ENCODE measurements around the gene ZAP70.

Gene ZAP70

DNA sequence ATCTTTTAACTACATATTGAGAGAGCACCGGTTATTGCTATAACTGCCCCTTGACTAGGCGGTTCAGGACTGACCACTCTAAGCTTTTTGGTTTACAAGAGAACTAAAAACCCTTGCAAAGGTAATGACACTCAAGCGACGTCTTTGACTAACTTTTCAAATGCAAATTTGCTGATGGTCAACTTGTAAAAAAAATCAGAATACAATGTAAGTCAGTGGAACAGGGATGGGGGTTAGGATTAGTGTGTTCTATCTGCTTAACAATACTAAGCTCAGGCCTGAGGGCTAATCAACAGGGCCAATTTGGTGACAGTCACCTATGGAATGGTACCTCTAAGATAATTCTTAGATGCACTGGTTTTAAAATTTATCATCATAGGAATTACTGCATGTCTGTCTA, 57.1 kb downstream of the ZAP70 start:
- no peaks in the 10 kb centered on the region for H3K9me3 ChIP-seq (ENCODE audit: control insufficient read depth, insufficient read depth, low read length)
- peaks cover 20% of the 10 kb centered on the region for H3K36me3 ChIP-seq (ENCODE audit: control insufficient read depth, insufficient read depth, low read length)

DNA sequence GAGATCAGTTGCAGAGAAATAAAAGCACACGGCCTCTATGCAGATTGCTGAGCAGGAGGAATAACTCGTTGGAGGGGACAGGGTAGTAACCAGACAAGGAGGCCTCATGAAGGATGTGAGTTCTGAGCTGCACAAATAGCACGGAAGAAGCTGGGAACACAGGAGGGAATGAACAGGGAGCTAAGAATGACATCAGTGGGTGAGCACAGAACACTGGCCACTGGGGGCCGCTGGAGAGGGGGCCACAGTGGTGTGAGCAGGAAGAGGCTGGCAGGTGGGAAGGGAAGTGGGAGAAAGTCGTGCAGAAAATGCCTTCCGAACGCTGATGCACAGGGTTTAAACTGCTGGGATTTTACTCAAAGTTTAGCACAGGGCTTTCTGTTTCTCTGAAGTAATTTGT, 61.0 kb downstream of the ZAP70 start:
- Histone ChIP-seq H3K4me1 (ENCODE audit: control insufficient read depth, insufficient read depth, low read length) (peaks cover 22% of the 10 kb centered on the region), H3K27me3 (ENCODE audit: control insufficient read depth, insufficient read depth, low read length) (0 out of 2 replicates have a peak, but pooled peaks cover 6% of the 10 kb centered on the region), H3K9ac (ENCODE audit: low read depth, low read length) (no peak overlapping the region), H3K9me3 (ENCODE audit: control insufficient read depth, insufficient read depth, low read length) (no peaks in the 10 kb centered on the region), H3K27ac (ENCODE audit: low read depth, low read length) (no peak overlapping the region), H3K36me3 (ENCODE audit: control insufficient read depth, insufficient read depth, low read length) (peaks cover 14% of the 10 kb centered on the region; the same call in 1 of the 2 replicates), H3K4me3 (ENCODE audit: low read depth, low read length) (no peak overlapping the region)

More for the DNA sequence above, 57.1 kb downstream of the ZAP70 start:
- H3K9ac ChIP-seq (ENCODE audit: low read depth, low read length), result no peak overlapping the region
- H3K27me3 ChIP-seq (ENCODE audit: control insufficient read depth, insufficient read depth, low read length), result 0 out of 2 replicates have a peak, but pooled peaks cover 6% of the 10 kb centered on the region
- no peak overlapping the region for H3K27ac ChIP-seq (ENCODE audit: low read depth, low read length)
- H3K4me1 ChIP-seq (ENCODE audit: control insufficient read depth, insufficient read depth, low read length), result peaks cover 22% of the 10 kb centered on the region
- H3K4me3 ChIP-seq (ENCODE audit: low read depth, low read length), result peak overlapping the region; percentile 22; the same call in 1 of the 2 replicates

DNA sequence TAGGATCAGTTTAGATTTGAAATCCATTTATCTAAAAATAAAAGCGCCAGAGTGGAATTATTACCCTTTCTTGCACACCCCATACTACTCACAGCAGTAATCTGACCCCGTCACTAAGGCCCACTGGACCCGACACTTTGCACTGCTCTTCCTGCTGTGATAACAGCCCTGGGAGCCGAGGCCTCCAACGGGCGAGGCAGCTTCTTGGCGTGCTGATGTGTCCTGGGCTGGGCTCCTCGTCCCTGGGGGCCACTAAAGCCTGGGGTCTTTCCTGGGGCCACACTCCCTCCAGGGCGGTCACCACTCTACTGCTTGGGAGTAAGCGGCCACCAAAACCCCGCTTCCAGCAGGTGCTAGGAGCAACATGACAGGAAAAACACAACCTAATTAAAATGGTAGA, 61.7 kb downstream of the ZAP70 start:
- H3K27ac ChIP-seq (ENCODE audit: low read depth, low read length), result no peak overlapping the region
- no peak overlapping the region for H3K9ac ChIP-seq (ENCODE audit: low read depth, low read length)
- no peaks in the 10 kb centered on the region for H3K27me3 ChIP-seq (ENCODE audit: control insufficient read depth, insufficient read depth, low read length)
- no peak overlapping the region for H3K4me3 ChIP-seq (ENCODE audit: low read depth, low read length)
- peaks cover 14% of the 10 kb centered on the region; the same call in 1 of the 2 replicates for H3K36me3 ChIP-seq (ENCODE audit: control insufficient read depth, insufficient read depth, low read length)
- H3K4me1 ChIP-seq (ENCODE audit: control insufficient read depth, insufficient read depth, low read length), result peaks cover 16% of the 10 kb centered on the region
- no peaks in the 10 kb centered on the region for H3K9me3 ChIP-seq (ENCODE audit: control insufficient read depth, insufficient read depth, low read length)

DNA sequence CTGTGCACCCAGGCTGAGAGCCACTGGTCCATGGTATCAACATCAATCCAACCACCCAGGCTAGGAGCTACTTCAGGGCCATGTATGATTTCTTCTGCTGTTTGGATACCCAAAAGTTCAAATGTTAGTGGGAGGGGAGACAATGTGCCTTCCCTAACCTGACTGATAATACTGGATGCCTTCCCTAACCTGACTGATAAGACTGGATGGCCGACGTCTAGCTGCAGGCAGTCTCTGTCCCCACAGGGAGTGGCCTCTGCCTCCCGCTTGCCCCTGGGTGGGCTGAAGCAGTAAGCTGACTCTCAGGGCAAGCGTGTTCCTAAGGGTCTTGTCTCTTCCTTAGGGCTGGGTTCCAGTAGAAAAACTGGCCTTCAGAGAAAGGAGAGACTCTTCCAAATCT, 65.8 kb downstream of the ZAP70 start:
- Histone ChIP-seq H3K4me1 (ENCODE audit: control insufficient read depth, insufficient read depth, low read length) (0 out of 2 replicates have a peak, but pooled peaks cover 3% of the 10 kb centered on the region), H3K27ac (ENCODE audit: low read depth, low read length) (no peak overlapping the region), H3K9ac (ENCODE audit: low read depth, low read length) (no peak overlapping the region), H3K36me3 (ENCODE audit: control insufficient read depth, insufficient read depth, low read length) (peaks cover 12% of the 10 kb centered on the region; the same call in 1 of the 2 replicates), H3K9me3 (ENCODE audit: control insufficient read depth, insufficient read depth, low read length) (no peaks in the 10 kb centered on the region), H3K27me3 (ENCODE audit: control insufficient read depth, insufficient read depth, low read length) (no peaks in the 10 kb centered on the region), H3K4me3 (ENCODE audit: low read depth, low read length) (no peak overlapping the region)

DNA sequence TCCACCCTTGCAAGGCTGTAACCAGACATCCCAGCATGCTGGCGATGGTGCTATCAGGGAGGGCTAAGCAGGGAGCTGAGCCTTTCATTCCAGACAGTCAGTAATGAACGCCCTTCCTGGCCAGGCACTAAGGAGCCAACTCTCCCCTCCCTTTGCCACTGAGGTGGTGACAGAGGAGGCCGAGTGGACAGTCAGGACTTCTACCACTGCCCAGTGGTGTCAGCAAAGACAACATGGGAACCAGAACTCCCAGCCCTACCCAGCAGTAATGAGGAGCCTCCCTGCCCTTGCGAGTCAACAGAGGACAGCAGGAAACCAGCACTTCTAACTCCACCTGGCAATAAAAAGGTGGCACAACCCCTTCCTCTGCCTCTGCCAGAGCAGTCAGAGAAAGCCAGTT, 68.6 kb downstream of the ZAP70 start:
- no peaks in the 10 kb centered on the region for H3K4me1 ChIP-seq (ENCODE audit: control insufficient read depth, insufficient read depth, low read length)
- H3K27me3 ChIP-seq (ENCODE audit: control insufficient read depth, insufficient read depth, low read length), result no peaks in the 10 kb centered on the region
- H3K27ac ChIP-seq (ENCODE audit: low read depth, low read length), result no peak overlapping the region
- H3K9ac ChIP-seq (ENCODE audit: low read depth, low read length), result no peak overlapping the region
- H3K9me3 ChIP-seq (ENCODE audit: control insufficient read depth, insufficient read depth, low read length), result no peaks in the 10 kb centered on the region
- no peaks in the 10 kb centered on the region for H3K36me3 ChIP-seq (ENCODE audit: control insufficient read depth, insufficient read depth, low read length)
- no peak overlapping the region for H3K4me3 ChIP-seq (ENCODE audit: low read depth, low read length)

DNA sequence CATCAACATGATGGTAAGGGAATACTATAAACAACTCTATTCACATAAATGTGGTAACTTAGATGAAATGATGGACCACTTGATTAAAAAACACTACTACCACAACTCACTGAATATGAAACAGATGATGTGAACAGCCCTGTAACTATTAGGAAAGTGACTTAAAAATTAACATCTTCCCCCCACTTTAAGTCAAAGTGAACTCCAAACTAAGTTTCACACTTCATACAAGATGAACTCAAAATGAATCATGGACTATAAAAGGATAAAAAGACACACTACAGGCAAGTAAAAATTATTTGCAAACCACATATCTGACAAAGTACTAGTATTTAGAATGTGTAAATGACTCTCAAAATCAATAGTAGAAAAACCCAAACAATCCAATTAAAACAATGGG, 71.6 kb downstream of the ZAP70 start:
- no peaks in the 10 kb centered on the region for H3K27me3 ChIP-seq (ENCODE audit: control insufficient read depth, insufficient read depth, low read length)
- no peaks in the 10 kb centered on the region for H3K36me3 ChIP-seq (ENCODE audit: control insufficient read depth, insufficient read depth, low read length)
- no peak overlapping the region for H3K27ac ChIP-seq (ENCODE audit: low read depth, low read length)
- no peak overlapping the region for H3K9ac ChIP-seq (ENCODE audit: low read depth, low read length)
- no peaks in the 10 kb centered on the region for H3K4me1 ChIP-seq (ENCODE audit: control insufficient read depth, insufficient read depth, low read length)
- H3K4me3 ChIP-seq (ENCODE audit: low read depth, low read length), result no peak overlapping the region
- no peaks in the 10 kb centered on the region for H3K9me3 ChIP-seq (ENCODE audit: control insufficient read depth, insufficient read depth, low read length)

DNA sequence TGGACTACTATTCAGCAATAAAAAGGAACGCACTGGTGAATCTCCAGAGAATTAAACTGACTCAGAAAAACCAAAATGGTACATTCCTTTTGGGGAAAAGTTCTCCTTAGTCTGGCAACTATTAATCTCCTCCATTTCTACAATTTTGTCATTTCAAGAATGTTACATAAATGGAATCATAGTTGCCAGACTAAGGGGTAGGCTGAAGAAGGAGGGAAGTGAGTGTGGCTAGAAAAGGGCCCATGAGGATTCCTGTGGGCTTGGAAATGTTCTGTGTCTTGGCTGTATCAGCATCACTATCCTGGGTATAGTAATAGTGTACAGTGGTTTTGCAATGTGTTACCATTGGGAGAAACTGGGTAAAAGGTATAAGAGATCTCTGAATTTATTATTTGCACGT, 72.4 kb downstream of the ZAP70 start:
- Histone ChIP-seq H3K9ac (ENCODE audit: low read depth, low read length) (no peak overlapping the region), H3K27ac (ENCODE audit: low read depth, low read length) (no peak overlapping the region), H3K4me1 (ENCODE audit: control insufficient read depth, insufficient read depth, low read length) (no peaks in the 10 kb centered on the region), H3K9me3 (ENCODE audit: control insufficient read depth, insufficient read depth, low read length) (no peaks in the 10 kb centered on the region), H3K27me3 (ENCODE audit: control insufficient read depth, insufficient read depth, low read length) (no peaks in the 10 kb centered on the region), H3K36me3 (ENCODE audit: control insufficient read depth, insufficient read depth, low read length) (peaks cover 2% of the 10 kb centered on the region; the same call in 1 of the 2 replicates), H3K4me3 (ENCODE audit: low read depth, low read length) (no peak overlapping the region)

DNA sequence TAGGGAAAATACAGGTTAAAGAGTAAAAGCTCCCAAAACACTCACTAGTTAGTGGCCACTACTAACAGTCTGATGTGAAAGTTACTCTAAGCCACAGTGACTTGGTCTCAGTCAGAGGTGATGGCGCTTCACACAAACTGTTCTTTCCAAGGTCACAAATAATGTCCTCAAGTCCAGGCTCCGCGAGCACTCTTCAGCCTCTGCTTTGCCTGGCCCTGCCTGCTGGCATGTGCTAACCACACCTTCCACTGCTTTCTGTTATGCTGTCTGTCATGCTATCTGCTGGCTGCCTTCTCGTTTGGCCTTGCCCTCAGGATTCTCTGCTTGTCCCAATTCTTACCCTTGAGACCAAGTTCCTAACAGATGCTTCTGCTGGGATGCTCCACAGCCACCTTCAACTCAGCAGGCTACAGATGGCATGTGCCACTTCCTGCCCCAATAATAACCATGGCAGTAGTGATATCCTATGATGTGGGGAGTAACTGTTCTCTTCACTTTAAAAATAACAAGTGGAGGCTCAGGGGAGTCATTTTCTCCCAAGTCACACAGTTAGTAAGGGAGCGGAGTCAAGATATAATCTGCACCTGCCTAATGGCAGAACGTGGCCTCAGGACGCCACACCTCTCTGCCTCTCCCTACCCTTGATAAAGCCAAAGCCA, 75.7 kb downstream of the ZAP70 start:
- H3K27ac ChIP-seq (ENCODE audit: low read depth, low read length), result no peak overlapping the region

More for the DNA sequence above, 75.7 kb downstream of the ZAP70 start:
- Histone ChIP-seq H3K36me3 (ENCODE audit: control insufficient read depth, insufficient read depth, low read length) (peaks cover 16% of the 10 kb centered on the region; the same call in 1 of the 2 replicates), H3K4me1 (ENCODE audit: control insufficient read depth, insufficient read depth, low read length) (no peaks in the 10 kb centered on the region), H3K4me3 (ENCODE audit: low read depth, low read length) (no peak overlapping the region), H3K27me3 (ENCODE audit: control insufficient read depth, insufficient read depth, low read length) (no peaks in the 10 kb centered on the region), H3K9me3 (ENCODE audit: control insufficient read depth, insufficient read depth, low read length) (no peaks in the 10 kb centered on the region), H3K9ac (ENCODE audit: low read depth, low read length) (no peak overlapping the region)
